ENCODE results near the gene LHB.

Gene LHB

GRCh38 chr19:49010453-49010852 is 6.4 kb downstream of the LHB start:
- Mint-ChIP-seq H3K4me1 (no peaks in the 10 kb centered on the region), H3K27me3 (no peaks in the 10 kb centered on the region), H3K9me3 (no peaks in the 10 kb centered on the region), H3K27ac (no peak overlapping the region), H3K36me3 (peaks cover 21% of the 10 kb centered on the region), H3K4me3 (no peak overlapping the region)
- DNase-seq (ENCODE audit: low spot score in 2 of 2) = no peak
- no peak for ATAC-seq (ENCODE audit: low read depth)

GRCh38 chr19:49009828-49010227 is 7.1 kb downstream of the LHB start:
- no peak overlapping the region for H3K4me3 Mint-ChIP-seq
- H3K4me1 Mint-ChIP-seq = no peaks in the 10 kb centered on the region
- H3K36me3 Mint-ChIP-seq = peaks cover 25% of the 10 kb centered on the region
- DNase-seq (ENCODE audit: low spot score in 2 of 2) = no peak
- no peaks in the 10 kb centered on the region for H3K27me3 Mint-ChIP-seq
- no peak for ATAC-seq (ENCODE audit: low read depth)
- no peak overlapping the region for H3K27ac Mint-ChIP-seq
- no peaks in the 10 kb centered on the region for H3K9me3 Mint-ChIP-seq

GRCh38 chr19:49006905-49007304 is 10.0 kb downstream of the LHB start:
- Mint-ChIP-seq H3K36me3 (peaks cover 25% of the 10 kb centered on the region), H3K27ac (no peak overlapping the region), H3K4me1 (no peaks in the 10 kb centered on the region), H3K27me3 (no peaks in the 10 kb centered on the region), H3K4me3 (no peak overlapping the region), H3K9me3 (no peaks in the 10 kb centered on the region)
- ATAC-seq (ENCODE audit: low read depth) (no peak), DNase-seq (ENCODE audit: low spot score in 2 of 2) (no peak)

GRCh38 chr19:49004964-49005614 is 11.8 kb downstream of the LHB start:
- Mint-ChIP-seq H3K27ac (no peak overlapping the region), H3K4me1 (no peaks in the 10 kb centered on the region), H3K9me3 (no peaks in the 10 kb centered on the region), H3K36me3 (peaks cover 20% of the 10 kb centered on the region), H3K27me3 (no peaks in the 10 kb centered on the region), H3K4me3 (no peak overlapping the region)
- DNase-seq (ENCODE audit: low spot score in 2 of 2) (no peak), ATAC-seq (ENCODE audit: low read depth) (no peak)

GRCh38 chr19:49004133-49004532 is 12.8 kb downstream of the LHB start:
- H3K27ac Mint-ChIP-seq = no peak overlapping the region
- no peaks in the 10 kb centered on the region for H3K9me3 Mint-ChIP-seq
- no peak for ATAC-seq (ENCODE audit: low read depth)
- no peaks in the 10 kb centered on the region for H3K27me3 Mint-ChIP-seq
- no peak for DNase-seq (ENCODE audit: low spot score in 2 of 2)
- H3K36me3 Mint-ChIP-seq = peaks cover 16% of the 10 kb centered on the region
- H3K4me1 Mint-ChIP-seq = peaks cover 7% of the 10 kb centered on the region
- H3K4me3 Mint-ChIP-seq = no peak overlapping the region

- DNase-seq (ENCODE audit: low spot score in 2 of 2) (peak; percentile 56 to 59), ATAC-seq (ENCODE audit: low read depth) (peak; percentile 98)
- Mint-ChIP-seq H3K4me1 (peaks cover 17% of the 10 kb centered on the region), H3K4me3 (no peak overlapping the region), H3K9me3 (no peaks in the 10 kb centered on the region), H3K27me3 (no peaks in the 10 kb centered on the region), H3K27ac (no peak overlapping the region), H3K36me3 (peaks cover 6% of the 10 kb centered on the region)
Measured at GRCh38 chr19:48999481-49000325, 17.2 kb downstream of the LHB start.

- H3K27me3 Mint-ChIP-seq = no peaks in the 10 kb centered on the region
Measured at GRCh38 chr19:48997972-48998371, 18.9 kb downstream of the LHB start.

GRCh38 chr19:48994035-48994386 is 22.9 kb downstream of the LHB start:
- peak overlapping the region; percentile 95 for H3K27ac Mint-ChIP-seq
- no peaks in the 10 kb centered on the region for H3K27me3 Mint-ChIP-seq
- H3K9me3 Mint-ChIP-seq = no peaks in the 10 kb centered on the region
- DNase-seq (ENCODE audit: low spot score in 2 of 2) (no peak), ATAC-seq (ENCODE audit: low read depth) (no peak)
- H3K4me1 Mint-ChIP-seq = peaks cover 37% of the 10 kb centered on the region
- H3K4me3 Mint-ChIP-seq = peak overlapping the region; percentile 95
- H3K36me3 Mint-ChIP-seq = peaks cover 7% of the 10 kb centered on the region

More at GRCh38 chr19:48997972-48998371, 18.9 kb downstream of the LHB start:
- ATAC-seq (ENCODE audit: low read depth) (no peak), DNase-seq (ENCODE audit: low spot score in 2 of 2) (peak in 1 of 2 donors; percentile 28)
- no peak overlapping the region for H3K4me3 Mint-ChIP-seq
- H3K27ac Mint-ChIP-seq = no peak overlapping the region
- H3K4me1 Mint-ChIP-seq = peaks cover 23% of the 10 kb centered on the region
- peaks cover 2% of the 10 kb centered on the region for H3K36me3 Mint-ChIP-seq
- no peaks in the 10 kb centered on the region for H3K9me3 Mint-ChIP-seq

- peak; percentile 93 to 98 for DNase-seq (ENCODE audit: low spot score in 2 of 2)
- H3K27me3 Mint-ChIP-seq = no peaks in the 10 kb centered on the region
- peak; percentile 88 for ATAC-seq (ENCODE audit: low read depth)
- peak within 1 kb of the TSS; percentile 95 for H3K4me3 Mint-ChIP-seq
- H3K4me1 Mint-ChIP-seq = peaks cover 40% of the 10 kb centered on the region
- H3K27ac Mint-ChIP-seq = peak within 1 kb of the TSS; percentile 95
- no peaks in the 10 kb centered on the region for H3K9me3 Mint-ChIP-seq
- peaks cover 11% of the 10 kb centered on the region for H3K36me3 Mint-ChIP-seq
Measured at GRCh38 chr19:48993175-48994034, 23.5 kb downstream of the LHB start, which contains the start of the genes GYS1 and RUVBL2. TSS of gene GYS1 (minus strand) at chr19:48993309. CDS start at chr19:48993112, 197 bp downstream. TSS of gene RUVBL2 (plus strand) at chr19:48993887. CDS start at chr19:48993912, 25 bp downstream.

GRCh38 chr19:48992581-48993174 is 24.2 kb downstream of the LHB start:
- Mint-ChIP-seq H3K36me3 (peaks cover 14% of the 10 kb centered on the region), H3K27me3 (no peaks in the 10 kb centered on the region), H3K4me1 (peaks cover 41% of the 10 kb centered on the region), H3K9me3 (no peaks in the 10 kb centered on the region), H3K27ac (peak overlapping the region; percentile 95), H3K4me3 (peak overlapping the region; percentile 95)
- DNase-seq (ENCODE audit: low spot score in 2 of 2) = no peak
- ATAC-seq (ENCODE audit: low read depth) = no peak

GRCh38 chr19:48991873-48992580 is 24.9 kb downstream of the LHB start:
- Mint-ChIP-seq H3K27ac (peak overlapping the region; percentile 95), H3K36me3 (peaks cover 14% of the 10 kb centered on the region), H3K4me3 (peak overlapping the region; percentile 95), H3K4me1 (peaks cover 43% of the 10 kb centered on the region), H3K9me3 (no peaks in the 10 kb centered on the region), H3K27me3 (no peaks in the 10 kb centered on the region)
- DNase-seq (ENCODE audit: low spot score in 2 of 2) (no peak), ATAC-seq (ENCODE audit: low read depth) (no peak)

- Mint-ChIP-seq H3K4me3 (peak overlapping the region; percentile 54), H3K27me3 (no peaks in the 10 kb centered on the region), H3K36me3 (peaks cover 14% of the 10 kb centered on the region), H3K9me3 (no peaks in the 10 kb centered on the region), H3K27ac (no peak overlapping the region), H3K4me1 (peaks cover 43% of the 10 kb centered on the region)
- no peak for DNase-seq (ENCODE audit: low spot score in 2 of 2)
- ATAC-seq (ENCODE audit: low read depth) = no peak
Measured at GRCh38 chr19:48991011-48991609, 25.8 kb downstream of the LHB start.

- no peaks in the 10 kb centered on the region for H3K27me3 Mint-ChIP-seq
- H3K36me3 Mint-ChIP-seq = peaks cover 14% of the 10 kb centered on the region
- DNase-seq (ENCODE audit: low spot score in 2 of 2) (no peak), ATAC-seq (ENCODE audit: low read depth) (no peak)
- no peak overlapping the region for H3K4me3 Mint-ChIP-seq
- H3K9me3 Mint-ChIP-seq = no peaks in the 10 kb centered on the region
- H3K4me1 Mint-ChIP-seq = peaks cover 43% of the 10 kb centered on the region
- H3K27ac Mint-ChIP-seq = peak overlapping the region; percentile 32
Measured at GRCh38 chr19:48990400-48990799, 26.5 kb downstream of the LHB start.

All from memory B cell (primary cell).